D341Med (cell line): ENCODE results near the gene DCC.

ENCODE experiments used
- DNase-seq: peaks from one replicate; pipeline ENCODE4 v3.0.0; 2012; ENCODE audit warnings: low spot score

Gene DCC

GRCh38 chr18:53193870-53194269, 853.9 kb downstream of the DCC start:
- DNase-seq = no peak

- DNase-seq = no peak
Observed at GRCh38 chr18:53219853-53220252, 879.9 kb downstream of the DCC start.

GRCh38 chr18:53224128-53224778, 884.3 kb downstream of the DCC start:
- DNase-seq = no peak

GRCh38 chr18:53225567-53226325, 885.7 kb downstream of the DCC start:
- no peak for DNase-seq

GRCh38 chr18:53234610-53235009, 894.6 kb downstream of the DCC start:
- no peak for DNase-seq

- DNase-seq = no peak
Observed at GRCh38 chr18:53241161-53241560, 901.2 kb downstream of the DCC start.

GRCh38 chr18:53253789-53254188, 913.8 kb downstream of the DCC start:
- no peak for DNase-seq

GRCh38 chr18:53254265-53254664, 914.3 kb downstream of the DCC start:
- no peak for DNase-seq

- no peak for DNase-seq
Observed at GRCh38 chr18:53261241-53261640, 921.2 kb downstream of the DCC start.

- no peak for DNase-seq
Observed at GRCh38 chr18:53266850-53267249, 926.9 kb downstream of the DCC start.

- DNase-seq = no peak
Observed at GRCh38 chr18:53268455-53268854, 928.5 kb downstream of the DCC start.

GRCh38 chr18:53281406-53281805, 941.4 kb downstream of the DCC start:
- DNase-seq = no peak

- DNase-seq = no peak
Observed at GRCh38 chr18:53283708-53284107, 943.7 kb downstream of the DCC start.

GRCh38 chr18:53305461-53305860, 965.5 kb downstream of the DCC start:
- DNase-seq = no peak

- no peak for DNase-seq
Observed at GRCh38 chr18:53319628-53320027, 979.6 kb downstream of the DCC start.

GRCh38 chr18:53322163-53322562, 982.2 kb downstream of the DCC start:
- no peak for DNase-seq

GRCh38 chr18:53324353-53324752, 984.4 kb downstream of the DCC start:
- no peak for DNase-seq

- no peak for DNase-seq
Observed at GRCh38 chr18:53360501-53361443, 1020.8 kb downstream of the DCC start.

GRCh38 chr18:53375621-53376020, 1035.6 kb downstream of the DCC start:
- DNase-seq = no peak

GRCh38 chr18:53380063-53380639, 1040.2 kb downstream of the DCC start:
- DNase-seq = no peak

- DNase-seq = no peak
Observed at GRCh38 chr18:53382870-53383269, 1042.9 kb downstream of the DCC start.

- DNase-seq = no peak
Observed at GRCh38 chr18:53385889-53386288, 1045.9 kb downstream of the DCC start.
